Activated B cell treated with CpG ODN at 0.5 μM for 24 hours (primary cell): ENCODE results near the gene NRG3. TPM values are rescaled to one million over a fixed set of nuclear protein-coding genes. Genes with fewer than 3 reads are reported as not detected.

Source experiments
- ATAC-seq: fragments of 200-7000 bp; cut with Tn5 transposase; one replicate; pipeline ENCODE4 v1.10.0; 2021; ENCODE audit warnings: low read depth, mild to moderate bottlenecking, moderate library complexity
- CTCF ChIA-PET: fragments of 350-600 bp; sonication (Branson Sonifier 250); formaldehyde crosslinking; loops from one replicate; lab custom pipeline; 2021; ENCODE audit warnings: antibody characterized with exemption; lab: Charles Lee
- POLR2A ChIA-PET: fragments of 350-600 bp; sonication (Branson Sonifier 250); formaldehyde crosslinking; loops from one replicate; lab custom pipeline; 2021; ENCODE audit warnings: antibody characterized with exemption; lab: Charles Lee
- DNase-seq: peaks from one replicate; pipeline ENCODE4 v3.0.0; 2022
- H3K27ac Mint-ChIP-seq: one replicate; pipeline ENCODE4 v1.8.0; 2020; ENCODE audit warnings: mixed read lengths
- H3K27me3 Mint-ChIP-seq: one replicate; pipeline ENCODE4 v1.8.0; 2021; ENCODE audit warnings: mixed read lengths
- H3K36me3 Mint-ChIP-seq: one replicate; pipeline ENCODE4 v1.8.0; 2021; ENCODE audit warnings: low read depth, mixed read lengths
- H3K4me1 Mint-ChIP-seq: one replicate; pipeline ENCODE4 v1.8.0; 2021; ENCODE audit warnings: mixed read lengths
- H3K4me3 Mint-ChIP-seq: one replicate; pipeline ENCODE4 v1.8.0; 2020; ENCODE audit warnings: mild to moderate bottlenecking, mixed read lengths
- H3K9me3 Mint-ChIP-seq: one replicate; pipeline ENCODE4 v1.8.0; 2020; ENCODE audit warnings: mixed read lengths
- intact Hi-C: fragments of 100-400 bp; cut with micrococcal nuclease; formaldehyde crosslinking; loops from one replicate; pipeline ENCODE4 v1.15.1; 2024
- total RNA-seq: library from RNA; stranded (reverse); gene quantifications from 2 replicates; pipeline ENCODE4 v1.2.3, GENCODE V29; 2022
- TF ChIP-seq, protein P1 (sequence below): fragments of 200-600 bp; IDR thresholded peaks from one replicate; pipeline ENCODE4 v1.8.0; 2022; ENCODE audit warnings: antibody characterized with exemption, mild to moderate bottlenecking

NRG3 gene
- total RNA-seq, 1 donor from 2014 or later: not detected

DNA sequence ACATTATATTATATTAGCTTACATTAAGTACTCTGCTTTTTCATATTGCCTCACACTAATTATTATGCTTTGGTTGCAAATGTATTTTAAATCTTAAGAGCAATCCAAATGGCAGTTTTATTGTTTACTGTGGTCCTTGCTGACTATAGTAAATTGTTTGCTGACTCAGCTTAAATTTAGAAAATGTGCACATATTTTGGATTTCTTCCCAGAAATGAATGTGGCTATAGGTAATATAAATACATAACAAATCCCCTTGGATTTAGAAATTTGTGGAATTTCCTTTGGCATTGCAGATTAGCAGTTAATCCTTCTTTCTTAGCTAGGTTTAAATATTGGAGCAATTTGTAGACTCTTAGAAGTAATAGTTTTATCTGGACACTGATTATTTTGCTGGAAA, 565.8 kb downstream of the NRG3 start:
- intact Hi-C loops: no loop called here
- no peaks in the 10 kb centered on the region for H3K27me3 Mint-ChIP-seq
- TF ChIP-seq, protein P1, sequence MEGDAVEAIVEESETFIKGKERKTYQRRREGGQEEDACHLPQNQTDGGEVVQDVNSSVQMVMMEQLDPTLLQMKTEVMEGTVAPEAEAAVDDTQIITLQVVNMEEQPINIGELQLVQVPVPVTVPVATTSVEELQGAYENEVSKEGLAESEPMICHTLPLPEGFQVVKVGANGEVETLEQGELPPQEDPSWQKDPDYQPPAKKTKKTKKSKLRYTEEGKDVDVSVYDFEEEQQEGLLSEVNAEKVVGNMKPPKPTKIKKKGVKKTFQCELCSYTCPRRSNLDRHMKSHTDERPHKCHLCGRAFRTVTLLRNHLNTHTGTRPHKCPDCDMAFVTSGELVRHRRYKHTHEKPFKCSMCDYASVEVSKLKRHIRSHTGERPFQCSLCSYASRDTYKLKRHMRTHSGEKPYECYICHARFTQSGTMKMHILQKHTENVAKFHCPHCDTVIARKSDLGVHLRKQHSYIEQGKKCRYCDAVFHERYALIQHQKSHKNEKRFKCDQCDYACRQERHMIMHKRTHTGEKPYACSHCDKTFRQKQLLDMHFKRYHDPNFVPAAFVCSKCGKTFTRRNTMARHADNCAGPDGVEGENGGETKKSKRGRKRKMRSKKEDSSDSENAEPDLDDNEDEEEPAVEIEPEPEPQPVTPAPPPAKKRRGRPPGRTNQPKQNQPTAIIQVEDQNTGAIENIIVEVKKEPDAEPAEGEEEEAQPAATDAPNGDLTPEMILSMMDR: no peak
- ChIA-PET POLR2A (no interaction called here), CTCF (no interaction called here)
- H3K4me3 Mint-ChIP-seq: no peak overlapping the region
- no peak overlapping the region for H3K27ac Mint-ChIP-seq
- no peaks in the 10 kb centered on the region for H3K9me3 Mint-ChIP-seq
- no peaks in the 10 kb centered on the region for H3K36me3 Mint-ChIP-seq
- H3K4me1 Mint-ChIP-seq: no peaks in the 10 kb centered on the region
- ATAC-seq (no peak), DNase-seq (no peak)

DNA sequence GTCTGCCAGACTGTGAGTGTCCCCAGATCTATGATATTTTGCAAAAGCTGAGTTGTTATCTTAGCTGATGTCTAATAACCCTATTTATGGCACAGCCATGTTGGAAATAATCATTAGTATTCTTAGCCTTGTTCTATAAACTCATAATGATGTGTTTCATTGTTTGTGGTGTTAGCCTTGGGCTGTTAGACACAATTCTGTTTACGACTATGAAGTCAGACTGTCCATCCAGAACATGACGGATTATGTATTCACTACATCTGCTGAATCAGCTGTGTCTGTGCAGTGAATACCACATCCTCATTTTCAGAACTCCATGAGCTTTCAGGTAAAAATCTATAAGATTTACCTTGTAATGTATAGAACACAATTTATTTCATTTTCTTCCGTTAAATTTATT, 577.1 kb downstream of the NRG3 start:
- POLR2A ChIA-PET: no interaction called here
- no peak overlapping the region for H3K4me3 Mint-ChIP-seq
- H3K4me1 Mint-ChIP-seq: no peaks in the 10 kb centered on the region
- H3K9me3 Mint-ChIP-seq: peaks cover 4% of the 10 kb centered on the region
- DNase-seq (no peak), ATAC-seq (no peak)
- TF ChIP-seq, protein P1: no peak
- no peak overlapping the region for H3K27ac Mint-ChIP-seq
- H3K36me3 Mint-ChIP-seq: no peaks in the 10 kb centered on the region
- H3K27me3 Mint-ChIP-seq: no peaks in the 10 kb centered on the region
- CTCF ChIA-PET: no interaction called here
- intact Hi-C loops: no loop called here

DNA sequence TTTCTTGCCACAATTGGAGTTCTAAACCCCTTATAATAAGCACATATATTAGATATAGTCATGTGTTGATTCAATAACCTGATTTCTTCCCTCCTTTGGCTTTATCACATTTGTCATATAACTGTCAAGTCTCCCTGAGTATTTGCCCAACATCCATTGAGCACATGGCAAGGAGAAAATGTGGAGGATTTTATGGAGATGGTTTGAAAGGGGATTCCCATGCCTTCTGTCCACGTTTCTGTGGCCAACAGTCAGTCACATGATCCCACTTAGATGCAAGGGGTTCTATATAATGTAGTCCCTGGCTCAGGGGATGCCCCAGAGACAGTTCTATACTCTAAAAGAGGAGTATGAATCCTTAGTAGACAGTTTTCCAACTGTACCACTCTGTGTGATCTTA, 577.7 kb downstream of the NRG3 start:
- H3K4me3 Mint-ChIP-seq: no peak overlapping the region
- DNase-seq (no peak), ATAC-seq (no peak)
- H3K36me3 Mint-ChIP-seq: no peaks in the 10 kb centered on the region
- H3K27ac Mint-ChIP-seq: no peak overlapping the region
- CTCF ChIA-PET: no interaction called here
- intact Hi-C loops: no loop called here
- H3K9me3 Mint-ChIP-seq: peaks cover 4% of the 10 kb centered on the region
- POLR2A ChIA-PET: no interaction called here
- H3K4me1 Mint-ChIP-seq: no peaks in the 10 kb centered on the region
- TF ChIP-seq, protein P1: no peak
- no peaks in the 10 kb centered on the region for H3K27me3 Mint-ChIP-seq

DNA sequence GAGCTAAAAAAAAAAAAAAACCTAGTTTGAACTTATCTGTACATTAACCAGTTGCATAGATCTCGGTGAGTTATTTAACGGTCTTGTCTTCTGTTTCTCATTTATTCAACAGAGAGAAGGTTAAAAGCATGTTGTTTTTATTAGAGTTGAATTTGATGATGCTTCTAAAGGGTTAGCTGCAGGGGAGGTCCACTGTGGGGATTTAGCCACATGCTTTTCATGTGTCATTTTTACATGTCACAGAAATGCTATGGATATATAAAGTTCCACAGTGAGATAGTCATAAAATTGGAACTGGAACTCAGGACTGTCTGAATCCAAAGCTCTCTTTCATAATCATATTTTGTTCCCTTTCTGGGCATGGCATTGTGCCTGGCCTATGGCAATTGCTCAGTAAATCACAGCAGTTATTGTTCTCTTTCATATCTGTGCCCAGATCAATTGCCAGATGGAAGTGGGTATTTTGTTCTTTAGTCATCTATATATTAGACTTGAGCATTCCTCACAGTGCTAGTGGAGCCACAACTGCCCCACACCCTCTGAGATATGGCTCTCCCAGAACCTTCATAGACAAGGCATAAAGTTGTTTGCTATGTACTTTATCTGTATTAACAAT, 578.8 kb downstream of the NRG3 start:
- CTCF ChIA-PET: no interaction called here
- peaks cover 4% of the 10 kb centered on the region for H3K9me3 Mint-ChIP-seq
- H3K27me3 Mint-ChIP-seq: no peaks in the 10 kb centered on the region
- H3K4me3 Mint-ChIP-seq: no peak overlapping the region
- POLR2A ChIA-PET: no interaction called here
- no peak for ATAC-seq
- H3K4me1 Mint-ChIP-seq: no peaks in the 10 kb centered on the region
- TF ChIP-seq, protein P1: no peak
- DNase-seq: no peak
- H3K27ac Mint-ChIP-seq: no peak overlapping the region
- no peaks in the 10 kb centered on the region for H3K36me3 Mint-ChIP-seq
- intact Hi-C loops: no loop called here

DNA sequence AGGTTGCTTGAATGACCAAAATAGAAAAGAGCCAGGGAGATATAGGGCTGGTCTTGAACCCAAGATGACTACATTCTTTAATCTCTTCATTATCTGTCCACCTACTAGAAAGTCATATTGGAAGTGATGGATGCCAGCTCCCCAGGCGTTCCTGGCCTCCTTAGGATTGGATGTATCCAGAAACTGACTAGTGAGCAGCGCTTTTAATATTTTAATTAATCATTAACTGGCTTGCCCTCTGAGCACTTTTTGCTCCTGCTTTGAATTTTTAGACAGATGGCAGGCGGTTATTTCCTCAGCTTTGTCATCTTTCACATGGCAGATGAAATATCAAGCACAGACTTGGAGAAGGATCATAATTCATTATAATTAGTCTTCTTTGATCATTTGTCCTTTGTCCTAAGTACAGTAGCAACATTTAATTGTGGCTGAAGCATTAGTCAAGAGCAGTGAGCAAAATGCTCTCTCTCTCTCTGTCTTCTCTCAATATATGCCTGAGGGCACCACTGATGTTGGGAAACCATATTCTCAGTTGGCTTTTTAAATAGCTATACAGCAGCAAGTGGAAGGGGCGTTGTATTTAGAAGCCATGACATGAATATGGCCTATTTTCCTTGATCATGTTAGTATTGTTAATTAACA, 588.0 kb downstream of the NRG3 start:
- intact Hi-C loops: no loop called here
- DNase-seq (no peak), ATAC-seq (no peak)
- ChIA-PET CTCF (no interaction called here), POLR2A (no interaction called here)
- TF ChIP-seq, protein P1: no peak
- Mint-ChIP-seq H3K4me1 (no peaks in the 10 kb centered on the region), H3K36me3 (no peaks in the 10 kb centered on the region), H3K4me3 (no peak overlapping the region), H3K27ac (no peak overlapping the region), H3K27me3 (no peaks in the 10 kb centered on the region), H3K9me3 (peaks cover 2% of the 10 kb centered on the region)
